ENCODE results near the gene CCDC127.
"Not testable (repeated sequence)": the region's sequence is repeated elsewhere in the genome, so short reads cannot be mapped to it uniquely, and the experiment has no call there.

DNA sequence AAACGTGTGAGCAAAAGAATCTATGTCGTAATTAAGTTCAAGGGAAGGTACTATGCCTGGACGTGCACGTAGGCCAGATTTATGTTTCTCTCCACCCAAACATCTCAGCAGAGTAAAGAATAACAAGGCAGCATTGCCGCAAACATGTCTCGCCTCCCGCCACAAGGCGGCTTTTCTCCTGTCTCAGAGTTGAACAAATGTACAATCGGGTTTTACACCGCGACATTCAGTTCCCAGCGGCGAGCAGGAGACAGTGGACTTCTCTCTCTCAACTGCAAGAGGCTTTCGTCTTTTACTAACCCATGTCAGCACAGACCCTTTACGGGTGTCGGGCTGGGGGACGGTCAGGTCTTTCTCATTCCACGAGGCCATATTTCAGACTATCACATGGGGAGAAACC is 20.9 kb downstream of the CCDC127 start:
- TF ChIP-seq EZH2 (IDR thresholded peaks at IDR 0.05; ENCODE audit: low read length, unreplicated experiment); EZH2phosphoT487 (IDR thresholded peaks at IDR 0.05; ENCODE audit: borderline replicate concordance, low read length): not testable (repeated sequence)
- TF ChIP-seq, protein P1, sequence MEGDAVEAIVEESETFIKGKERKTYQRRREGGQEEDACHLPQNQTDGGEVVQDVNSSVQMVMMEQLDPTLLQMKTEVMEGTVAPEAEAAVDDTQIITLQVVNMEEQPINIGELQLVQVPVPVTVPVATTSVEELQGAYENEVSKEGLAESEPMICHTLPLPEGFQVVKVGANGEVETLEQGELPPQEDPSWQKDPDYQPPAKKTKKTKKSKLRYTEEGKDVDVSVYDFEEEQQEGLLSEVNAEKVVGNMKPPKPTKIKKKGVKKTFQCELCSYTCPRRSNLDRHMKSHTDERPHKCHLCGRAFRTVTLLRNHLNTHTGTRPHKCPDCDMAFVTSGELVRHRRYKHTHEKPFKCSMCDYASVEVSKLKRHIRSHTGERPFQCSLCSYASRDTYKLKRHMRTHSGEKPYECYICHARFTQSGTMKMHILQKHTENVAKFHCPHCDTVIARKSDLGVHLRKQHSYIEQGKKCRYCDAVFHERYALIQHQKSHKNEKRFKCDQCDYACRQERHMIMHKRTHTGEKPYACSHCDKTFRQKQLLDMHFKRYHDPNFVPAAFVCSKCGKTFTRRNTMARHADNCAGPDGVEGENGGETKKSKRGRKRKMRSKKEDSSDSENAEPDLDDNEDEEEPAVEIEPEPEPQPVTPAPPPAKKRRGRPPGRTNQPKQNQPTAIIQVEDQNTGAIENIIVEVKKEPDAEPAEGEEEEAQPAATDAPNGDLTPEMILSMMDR (conservative IDR thresholded peaks at IDR 0.05; ENCODE audit: low read depth, low read length): not testable (repeated sequence)
